AG04450 (cell line): ENCODE measurements around the gene DNM3. TPM values are rescaled to one million over a fixed set of nuclear protein-coding genes. Genes with fewer than 3 reads are reported as not detected.

ENCODE experiments used
- CTCF ChIA-PET: fragments of 300-600, 350-600 bp; formaldehyde crosslinking; extraction: SDS; loops from one replicate; lab custom pipeline; 2022; ENCODE audit warnings: antibody characterized with exemption, inconsistent platforms; lab: Charles Lee
- POLR2A ChIA-PET: fragments of 350-600 bp; formaldehyde crosslinking; extraction: SDS; loops from one replicate; lab custom pipeline; 2021; ENCODE audit warnings: antibody characterized with exemption, inconsistent platforms; lab: Yijun Ruan, JAX
- DNase-seq: peaks from one replicate; pipeline ENCODE4 v3.0.0-alpha.2; 2011; ENCODE audit warnings: low read depth, low spot score
- H3K27ac ChIP-seq: one replicate; pipeline ENCODE4 v1.5.1; 2012; ENCODE audit warnings: low read depth, low read length, control low read depth
- H3K27me3 ChIP-seq: one replicate; pipeline ENCODE4 v1.6.0; 2012; ENCODE audit warnings: low read length; ENCODE audit not compliant: control insufficient read depth, insufficient read depth
- H3K4me3 ChIP-seq: 2 replicates; pipeline ENCODE4 v1.5.1; 2011; ENCODE audit warnings: mild to moderate bottlenecking, low read depth, low read length, control low read depth
- H3K9me3 ChIP-seq: 2 replicates; pipeline ENCODE4 v1.5.1; 2012; ENCODE audit warnings: low read length; ENCODE audit not compliant: control insufficient read depth, insufficient read depth
- polyA plus RNA-seq: library from polyadenylated mRNA; depleted of rRNA; stranded (reverse); fragments of >200 nt; gene quantifications from 2 replicates; pipeline ENCODE4 v1.2.3, GENCODE V29; 2011
- TF ChIP-seq, protein P1 (sequence below): IDR thresholded peaks from 2 replicates; pipeline ENCODE4 v1.5.1; 2011; ENCODE audit warnings: low read depth, low read length, control low read depth, inconsistent platforms

The DNM3 gene
- polyA plus RNA-seq, 1 experiment, result 0.37 TPM

DNA sequence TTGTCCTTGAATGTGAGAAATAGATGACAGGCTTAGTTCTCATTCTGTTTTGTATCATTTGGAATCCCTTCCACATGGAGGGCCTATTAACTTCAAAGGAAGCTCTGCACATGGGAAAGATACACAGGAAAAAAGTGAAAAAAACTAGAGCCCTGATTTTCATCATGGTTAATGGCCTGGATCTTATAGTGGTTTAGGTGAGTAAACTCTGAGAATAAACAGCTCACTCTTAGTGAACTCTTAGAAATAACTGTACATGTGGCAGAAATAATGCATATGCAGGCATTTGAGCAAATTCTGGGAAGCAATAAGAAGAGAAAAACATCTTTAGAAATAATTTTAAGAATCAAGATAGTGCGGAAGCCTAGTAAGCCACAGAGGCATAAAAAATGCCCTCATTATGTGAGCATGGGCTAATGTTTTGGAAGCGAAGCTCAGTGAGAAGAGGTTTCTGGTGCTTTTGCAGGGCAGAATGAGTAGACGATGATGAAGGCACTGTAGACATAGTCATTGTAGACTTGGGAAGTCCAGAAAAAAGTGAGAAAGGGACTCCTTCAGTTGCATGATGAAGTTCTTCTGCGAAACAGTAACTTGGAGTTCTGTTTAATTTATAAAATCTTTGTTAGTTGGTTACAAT is 279.9 kb downstream of the DNM3 start:
- CTCF ChIA-PET, result interaction anchor here (0.9 kb wide), 1 partner anchor 119 kb away, joined by 5 read pairs; no protein-coding TSS in a partner anchor
- H3K27ac ChIP-seq, result no peak overlapping the region

DNA sequence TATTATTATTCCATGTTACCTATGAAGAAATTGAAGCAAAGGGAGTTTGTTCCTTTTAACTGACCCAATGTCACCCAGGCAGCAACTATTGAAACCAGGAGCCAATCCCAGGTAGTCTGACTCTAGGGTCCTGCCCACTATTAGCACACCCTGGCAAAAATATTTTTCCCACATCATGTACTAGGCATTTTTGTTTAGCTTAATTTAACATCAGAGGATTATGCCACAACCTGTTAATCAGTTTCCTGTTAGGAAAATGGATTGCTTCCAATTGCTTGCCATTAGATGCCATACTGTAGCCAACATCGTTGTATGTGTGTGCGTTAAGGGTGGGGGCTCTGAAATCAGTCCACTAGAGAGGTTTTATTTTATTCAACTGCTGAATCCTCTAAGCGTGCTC is 281.1 kb downstream of the DNM3 start:
- Histone ChIP-seq H3K27ac (no peak overlapping the region), H3K27me3 (no peaks in the 10 kb centered on the region), H3K4me3 (no peak overlapping the region), H3K9me3 (no peaks in the 10 kb centered on the region)
- POLR2A ChIA-PET, result no interaction called here
- CTCF ChIA-PET, result interaction anchor here (0.6 kb wide), 1 partner anchor 41 kb away, joined by 4 read pairs; no protein-coding TSS in a partner anchor
- DNase-seq, result no peak
- TF ChIP-seq, protein P1, sequence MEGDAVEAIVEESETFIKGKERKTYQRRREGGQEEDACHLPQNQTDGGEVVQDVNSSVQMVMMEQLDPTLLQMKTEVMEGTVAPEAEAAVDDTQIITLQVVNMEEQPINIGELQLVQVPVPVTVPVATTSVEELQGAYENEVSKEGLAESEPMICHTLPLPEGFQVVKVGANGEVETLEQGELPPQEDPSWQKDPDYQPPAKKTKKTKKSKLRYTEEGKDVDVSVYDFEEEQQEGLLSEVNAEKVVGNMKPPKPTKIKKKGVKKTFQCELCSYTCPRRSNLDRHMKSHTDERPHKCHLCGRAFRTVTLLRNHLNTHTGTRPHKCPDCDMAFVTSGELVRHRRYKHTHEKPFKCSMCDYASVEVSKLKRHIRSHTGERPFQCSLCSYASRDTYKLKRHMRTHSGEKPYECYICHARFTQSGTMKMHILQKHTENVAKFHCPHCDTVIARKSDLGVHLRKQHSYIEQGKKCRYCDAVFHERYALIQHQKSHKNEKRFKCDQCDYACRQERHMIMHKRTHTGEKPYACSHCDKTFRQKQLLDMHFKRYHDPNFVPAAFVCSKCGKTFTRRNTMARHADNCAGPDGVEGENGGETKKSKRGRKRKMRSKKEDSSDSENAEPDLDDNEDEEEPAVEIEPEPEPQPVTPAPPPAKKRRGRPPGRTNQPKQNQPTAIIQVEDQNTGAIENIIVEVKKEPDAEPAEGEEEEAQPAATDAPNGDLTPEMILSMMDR, result no peak

More for the DNA sequence above, 279.9 kb downstream of the DNM3 start:
- H3K27me3 ChIP-seq, result no peaks in the 10 kb centered on the region
- DNase-seq, result no peak
- no peak overlapping the region for H3K4me3 ChIP-seq
- POLR2A ChIA-PET, result no interaction called here
- TF ChIP-seq, protein P1, result no peak
- H3K9me3 ChIP-seq, result no peaks in the 10 kb centered on the region

DNA sequence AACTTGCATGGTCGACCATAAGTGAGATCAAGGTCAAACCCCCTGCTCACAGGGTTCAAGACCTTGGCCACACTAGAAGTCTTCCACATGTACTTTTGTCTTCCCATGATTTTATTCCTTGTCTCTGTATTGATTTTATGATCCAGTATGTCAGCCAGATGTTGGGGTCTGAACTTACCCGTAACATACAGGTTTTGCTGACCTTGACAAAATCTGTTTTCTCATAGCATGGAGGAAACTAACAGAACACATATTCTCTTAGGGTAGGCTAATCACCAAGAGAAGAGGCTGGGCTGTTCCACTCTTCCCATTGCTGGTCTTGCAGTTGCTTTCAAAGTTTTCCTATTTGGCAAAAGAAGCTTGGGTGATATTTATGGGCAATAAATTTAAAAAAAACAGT is 284.0 kb downstream of the DNM3 start:
- POLR2A ChIA-PET, result interaction anchor here (0.7 kb wide), 1 partner anchor 144 kb away, joined by 3 read pairs; no protein-coding TSS in a partner anchor

DNA sequence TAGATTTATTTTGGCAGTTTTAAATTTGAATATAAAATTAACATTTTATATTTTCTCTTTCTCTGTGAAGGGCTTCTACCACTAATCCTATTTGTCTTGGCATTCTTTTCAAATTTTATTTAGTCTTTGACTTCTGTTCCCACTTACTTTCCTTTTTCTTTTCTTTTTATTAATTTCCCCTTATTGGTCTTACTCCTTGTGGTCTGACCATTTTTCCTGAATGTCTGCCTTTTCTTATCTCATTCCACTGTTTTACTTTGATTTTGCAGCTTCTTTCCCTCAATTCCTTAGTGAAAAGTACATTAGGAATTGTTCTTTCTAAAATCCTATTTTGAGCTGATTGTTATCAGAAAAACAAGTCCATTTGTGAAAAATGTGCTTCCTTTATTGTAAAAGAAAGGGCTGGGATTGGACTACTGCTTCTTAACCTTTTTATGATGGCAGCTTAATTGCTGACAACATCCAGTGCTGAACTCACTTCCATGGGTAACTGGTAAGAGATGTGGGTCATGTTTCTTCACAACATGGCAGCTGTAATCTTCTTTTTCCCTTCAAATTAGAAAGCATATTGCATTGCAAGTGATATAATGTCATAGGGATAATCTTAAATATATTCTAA is 284.6 kb downstream of the DNM3 start:
- no peak for DNase-seq
- no peaks in the 10 kb centered on the region for H3K9me3 ChIP-seq
- POLR2A ChIA-PET, result no interaction called here
- no peak overlapping the region for H3K27ac ChIP-seq
- TF ChIP-seq, protein P1, result no peak
- no peak overlapping the region for H3K4me3 ChIP-seq
- CTCF ChIA-PET, result no interaction called here
- no peaks in the 10 kb centered on the region for H3K27me3 ChIP-seq

More for the DNA sequence above, 284.0 kb downstream of the DNM3 start:
- H3K27ac ChIP-seq, result no peak overlapping the region
- H3K27me3 ChIP-seq, result no peaks in the 10 kb centered on the region
- TF ChIP-seq, protein P1, result no peak
- CTCF ChIA-PET, result no interaction called here
- H3K4me3 ChIP-seq, result no peak overlapping the region
- DNase-seq, result no peak
- H3K9me3 ChIP-seq, result no peaks in the 10 kb centered on the region

DNA sequence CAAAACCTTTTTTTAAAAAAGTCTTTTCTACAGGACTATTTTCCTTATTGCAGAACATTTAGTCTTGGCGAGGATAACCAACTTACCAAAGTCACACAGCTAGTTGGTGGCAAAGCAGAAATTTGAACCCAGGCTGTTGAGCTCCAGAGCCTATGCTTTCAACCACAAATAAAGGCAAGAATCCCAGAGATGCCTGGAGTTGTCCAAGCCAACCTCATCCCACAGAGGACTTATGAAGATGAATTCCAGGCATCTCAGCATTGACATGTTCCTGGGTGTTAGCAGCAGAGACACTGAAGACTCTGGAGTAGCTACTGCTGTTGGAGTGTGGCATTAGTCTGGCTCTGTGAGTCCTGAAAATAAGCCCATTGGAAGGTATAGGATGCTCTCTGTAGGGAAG is 291.5 kb downstream of the DNM3 start:
- Histone ChIP-seq H3K4me3 (no peak overlapping the region), H3K27me3 (no peaks in the 10 kb centered on the region), H3K9me3 (no peaks in the 10 kb centered on the region), H3K27ac (no peak overlapping the region)
- no peak for DNase-seq
- CTCF ChIA-PET, result interaction anchor here (0.5 kb wide), 1 partner anchor 20 kb away, joined by 3 read pairs; no protein-coding TSS in a partner anchor
- POLR2A ChIA-PET, result interaction anchor here (0.6 kb wide), 1 partner anchor 31 kb away, joined by 3 read pairs; no protein-coding TSS in a partner anchor
- TF ChIP-seq, protein P1, result no peak
